HepG2 (cell line): ENCODE measurements around the gene CYP11A1. TPM values are rescaled to one million over a fixed set of nuclear protein-coding genes. Genes with fewer than 3 reads are reported as not detected.

ENCODE experiments used
- FOXP1 ChIP-seq, 2 experiments: fragments of 450-650 bp in 1 of 2; IDR thresholded peaks; 2 replicates each; pipeline ENCODE4 v1.6.1; 2017 to 2018; ENCODE audit warnings: antibody characterized with exemption in 1 of 2
- GPBP1L1 ChIP-seq: sonication (generic); formaldehyde crosslinking; IDR thresholded peaks from 2 replicates; pipeline ENCODE4 v1.5.0; 2020; ENCODE audit warnings: mild to moderate bottlenecking, missing genetic modification reagents
- HOXD1 ChIP-seq: sonication (generic); formaldehyde crosslinking; IDR thresholded peaks from 2 replicates; pipeline ENCODE4 v1.5.0; 2020; ENCODE audit warnings: missing genetic modification reagents
- ISL2 ChIP-seq: sonication (generic); formaldehyde crosslinking; IDR thresholded peaks from 2 replicates; pipeline ENCODE4 v1.5.0; 2020; ENCODE audit warnings: missing genetic modification reagents
- KDM1A ChIP-seq: IDR thresholded peaks from 2 replicates; pipeline ENCODE4 v1.6.1; 2016; ENCODE audit warnings: missing compliant biosample characterization
- KLF6 ChIP-seq: IDR thresholded peaks from 2 replicates; pipeline ENCODE4 v1.8.0; 2016; ENCODE audit warnings: missing biosample characterization, missing genetic modification reagents
- MEIS1 ChIP-seq: sonication (generic); formaldehyde crosslinking; IDR thresholded peaks from 2 replicates; pipeline ENCODE4 v1.9.0; 2021; ENCODE audit warnings: mild to moderate bottlenecking, missing genetic modification reagents, moderate library complexity, borderline replicate concordance
- NCOA2 ChIP-seq: sonication (generic); formaldehyde crosslinking; IDR thresholded peaks from 2 replicates; pipeline ENCODE4 v1.8.0; 2022; ENCODE audit warnings: inconsistent platforms
- NCOA5 ChIP-seq: sonication (generic); formaldehyde crosslinking; IDR thresholded peaks from 2 replicates; pipeline ENCODE4 v1.4.0; 2020; ENCODE audit warnings: missing genetic modification reagents
- NFAT5 ChIP-seq: sonication (generic); formaldehyde crosslinking; IDR thresholded peaks from 2 replicates; pipeline ENCODE4 v1.4.0; 2020; ENCODE audit warnings: missing genetic modification reagents
- PHB2 ChIP-seq: fragments of 450-650 bp; IDR thresholded peaks from 2 replicates; pipeline ENCODE4 v1.6.1; 2018; ENCODE audit not compliant: partially characterized antibody
- SIX4 ChIP-seq: sonication (generic); formaldehyde crosslinking; IDR thresholded peaks from 2 replicates; pipeline ENCODE4 v1.4.0; 2020; ENCODE audit warnings: missing genetic modification reagents
- SKI ChIP-seq: fragments of 450-650 bp; IDR thresholded peaks from one replicate; pipeline ENCODE4 v1.6.1; 2018; ENCODE audit warnings: mild to moderate bottlenecking; ENCODE audit not compliant: partially characterized antibody
- SP140L ChIP-seq: sonication (generic); formaldehyde crosslinking; IDR thresholded peaks from 2 replicates; pipeline ENCODE4 v1.4.0; 2020; ENCODE audit warnings: missing genetic modification reagents, borderline replicate concordance
- TFDP2 ChIP-seq: sonication (generic); formaldehyde crosslinking; IDR thresholded peaks from 2 replicates; pipeline ENCODE4 v1.4.0; 2020; ENCODE audit warnings: missing genetic modification reagents
- ZBTB34 ChIP-seq: sonication (generic); formaldehyde crosslinking; IDR thresholded peaks from 2 replicates; pipeline ENCODE4 v1.8.0; 2022; ENCODE audit warnings: mild to moderate bottlenecking, missing genetic modification reagents
- ZNF275 ChIP-seq: sonication (generic); formaldehyde crosslinking; IDR thresholded peaks from 2 replicates; pipeline ENCODE4 v1.8.0; 2022; ENCODE audit warnings: missing genetic modification reagents, mild to moderate bottlenecking, inconsistent platforms, borderline replicate concordance
- polyA plus RNA-seq, 8 experiments: library from polyadenylated mRNA; depleted of rRNA in 3 of 8; stranded (reverse) in 7 of 8; unstranded in 1 of 8; fragments of >200 nt; fragmentation: Illumina TruSeq in 4 of 8; extraction: Trizol in 4 of 8; gene quantifications; 2 replicates each; pipeline versions ENCODE4 v1.2.1 to v1.2.3, GENCODE V29; 2011 to 2016; ENCODE audit warnings: low read depth in 4 of 8, missing spikeins in 1 of 8, mixed read lengths in 1 of 8; ENCODE audit not compliant: insufficient read depth in 1 of 8
- total RNA-seq, 5 experiments: library from RNA; depleted of rRNA; stranded (reverse); fragments of >200 nt; fragmentation: Illumina TruSeq; extraction: Trizol; gene quantifications; 2 replicates each; pipeline ENCODE4 v1.2.3, GENCODE V29; 2016; ENCODE audit warnings: low read depth in 1 of 5

Gene CYP11A1
- total and polyA plus RNA-seq, 2 of the 13 experiments (the other 11 are each of a cell fraction or from before 2014, with no cell fraction given), result 0.66 to 0.92 TPM

- TF ChIP-seq FOXP1 (IDR thresholded peaks at IDR 0.05), result no peak
- no peak for TF ChIP-seq FOXP1 (CRISPR knock-in tag; IDR thresholded peaks at IDR 0.05)
- peak; percentile 51 for TF ChIP-seq TFDP2
- peak; percentile 89; the same call in 1 of the 2 replicates for TF ChIP-seq NFAT5 (CRISPR knock-in tag)
- TF ChIP-seq SIX4 (CRISPR knock-in tag), result 0 out of 2 replicates have a peak, but pooled peaks have one; percentile 37
- peak; percentile 93 for TF ChIP-seq KLF6
- TF ChIP-seq ZNF275 (CRISPR knock-in tag), result peak; percentile 61; the same call in 1 of the 2 replicates
- TF ChIP-seq PHB2, result no peak
- TF ChIP-seq SP140L (CRISPR knock-in tag), result peak; percentile 88; the same call in 1 of the 2 replicates
- peak; percentile 52; the same call in 1 of the 2 replicates for TF ChIP-seq ISL2 (CRISPR knock-in tag)
- TF ChIP-seq HOXD1, result peak; percentile 67; the same call in 1 of the 2 replicates
- TF ChIP-seq NCOA2, result peak; percentile 51
- no peak for TF ChIP-seq SKI
- TF ChIP-seq ZBTB34 (CRISPR knock-in tag), result no peak
- TF ChIP-seq GPBP1L1 (CRISPR knock-in tag), result no peak
- no peak for TF ChIP-seq KDM1A
- TF ChIP-seq NCOA5, result no peak
- TF ChIP-seq MEIS1 (CRISPR knock-in tag), result no peak
Measured at GRCh38 chr15:74291101-74292071, 76.1 kb downstream of the CYP11A1 start (continued).
